ENCODE measurements around the gene TLE4.

The TLE4 gene

DNA sequence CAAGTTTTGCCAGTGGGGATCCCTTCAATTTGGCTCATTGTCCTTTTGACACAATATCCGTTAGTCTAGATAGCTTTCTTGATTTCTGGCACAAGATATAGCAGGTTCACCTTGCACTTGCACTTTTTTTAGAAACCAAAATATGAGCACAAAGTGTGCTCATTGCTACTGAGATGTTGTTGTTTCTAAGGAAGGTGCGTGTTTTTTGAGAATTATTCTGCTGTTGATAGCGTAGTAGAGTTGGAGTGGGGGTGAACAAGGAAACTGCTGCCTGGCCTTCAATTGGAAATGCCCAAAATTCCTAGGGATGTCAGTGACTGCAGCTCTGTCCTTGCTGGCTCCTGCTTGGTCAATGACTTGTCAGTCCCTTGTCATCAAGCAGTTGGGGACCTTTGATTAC lies 73.3 kb downstream of the TLE4 start:
- Histone ChIP-seq H3K14ac (ENCODE audit: low read length) (no peak overlapping the region), H4K8ac (ENCODE audit: low read depth, low read length) (no peak overlapping the region), H3K27ac (replicated peaks; ENCODE audit: low read length) (peak overlapping the region; percentile 32), H2BK12ac (ENCODE audit: low read length) (no peak overlapping the region), H3K4me2 (ENCODE audit: insufficient read depth, low read length, poor library complexity, severe bottlenecking) (no peak overlapping the region), H3K18ac (ENCODE audit: low read length) (no peak overlapping the region), H3K36me3 (replicated peaks in 1 of 2; ENCODE audit: control insufficient read depth in 2 of 2, insufficient read depth in 2 of 2, low read length in 2 of 2) (peaks cover 8 to 66% of the 10 kb centered on the region in 2 donors), H3K4me3 (ENCODE audit: low read length in 2 of 2) (no peak overlapping the region), H3K9me3 (replicated peaks in 1 of 2; ENCODE audit: control insufficient read depth in 2 of 2, insufficient read depth in 1 of 2, low read depth in 1 of 2, low read length in 2 of 2) (peaks cover 2 to 17% of the 10 kb centered on the region in 2 donors), H2AK5ac (ENCODE audit: low read depth, low read length) (no peak overlapping the region), H2BK15ac (ENCODE audit: low read length) (no peak overlapping the region), H3K27me3 (ENCODE audit: control insufficient read depth in 3 of 3, insufficient read depth in 3 of 3, low read depth in 1 of 3, low read length in 3 of 3) (no peaks in the 10 kb centered on the region), H2BK120ac (ENCODE audit: low read depth, low read length) (no peak overlapping the region), H2AFZ (ENCODE audit: low read length) (no peak overlapping the region), H3K23ac (ENCODE audit: low read depth, low read length, poor library complexity) (no peak overlapping the region), H3K9ac (ENCODE audit: low read depth, low read length, poor library complexity) (no peak overlapping the region), H3K4ac (ENCODE audit: low read length) (no peak overlapping the region), H4K91ac (ENCODE audit: low read depth, low read length, poor library complexity) (no peak overlapping the region), H3K4me1 (ENCODE audit: control insufficient read depth in 2 of 2, insufficient read depth in 1 of 2, low read depth in 1 of 2, low read length in 2 of 2) (peaks cover 17 to 20% of the 10 kb centered on the region in 2 donors), H2BK5ac (ENCODE audit: low read length) (no peak overlapping the region), H3K79me1 (ENCODE audit: low read depth, low read length) (no peaks in the 10 kb centered on the region)
- no CpG with 5 or more reads among the region's 3 CpGs for WGBS, 2 donors (ENCODE audit: extremely low coverage in 2 of 2, insufficient read length in 2 of 2, insufficient replicate concordance in 1 of 2)
- no peak for DNase-seq (ENCODE audit: low spot score)

DNA sequence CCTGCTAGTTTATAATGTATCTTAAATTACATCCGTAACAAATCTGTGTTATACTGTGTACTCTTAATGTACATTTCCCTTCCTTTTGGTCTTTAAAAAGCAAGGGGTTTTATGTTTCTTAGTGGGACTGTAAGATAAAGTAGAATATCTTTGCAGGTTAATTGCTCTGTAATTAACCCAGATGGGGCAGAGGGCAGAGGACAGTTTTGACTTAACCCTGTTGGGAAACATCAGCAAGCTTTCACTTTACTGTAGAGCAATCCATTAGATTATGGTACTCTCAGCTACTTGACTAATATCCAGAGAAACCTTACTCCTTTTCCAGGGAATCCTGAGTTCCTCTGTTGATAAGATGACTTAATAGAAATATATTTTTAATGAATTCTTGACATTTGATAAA lies 74.3 kb downstream of the TLE4 start:
- Histone ChIP-seq H3K36me3 (replicated peaks in 1 of 2; ENCODE audit: control insufficient read depth in 2 of 2, insufficient read depth in 2 of 2, low read length in 2 of 2) (peaks cover 8 to 69% of the 10 kb centered on the region in 2 donors), H2AFZ (ENCODE audit: low read length) (no peak overlapping the region), H2BK15ac (ENCODE audit: low read length) (no peak overlapping the region), H3K18ac (ENCODE audit: low read length) (no peak overlapping the region), H2AK5ac (ENCODE audit: low read depth, low read length) (no peak overlapping the region), H2BK5ac (ENCODE audit: low read length) (no peak overlapping the region), H3K14ac (ENCODE audit: low read length) (no peak overlapping the region), H3K27ac (replicated peaks; ENCODE audit: low read length) (no peak overlapping the region), H3K9ac (ENCODE audit: low read depth, low read length, poor library complexity) (no peak overlapping the region), H4K91ac (ENCODE audit: low read depth, low read length, poor library complexity) (no peak overlapping the region), H3K4ac (ENCODE audit: low read length) (no peak overlapping the region), H2BK120ac (ENCODE audit: low read depth, low read length) (no peak overlapping the region), H3K4me1 (ENCODE audit: control insufficient read depth in 2 of 2, insufficient read depth in 1 of 2, low read depth in 1 of 2, low read length in 2 of 2) (peaks cover 19 to 20% of the 10 kb centered on the region in 2 donors), H3K27me3 (ENCODE audit: control insufficient read depth in 3 of 3, insufficient read depth in 3 of 3, low read depth in 1 of 3, low read length in 3 of 3) (no peaks in the 10 kb centered on the region), H3K4me3 (ENCODE audit: low read length in 2 of 2) (no peak overlapping the region), H3K79me1 (ENCODE audit: low read depth, low read length) (peaks cover under 1% of the 10 kb centered on the region), H3K9me3 (replicated peaks in 1 of 2; ENCODE audit: control insufficient read depth in 2 of 2, insufficient read depth in 1 of 2, low read depth in 1 of 2, low read length in 2 of 2) (peaks cover 2 to 17% of the 10 kb centered on the region in 2 donors), H3K23ac (ENCODE audit: low read depth, low read length, poor library complexity) (no peak overlapping the region), H4K8ac (ENCODE audit: low read depth, low read length) (no peak overlapping the region), H3K4me2 (ENCODE audit: insufficient read depth, low read length, poor library complexity, severe bottlenecking) (no peak overlapping the region), H2BK12ac (ENCODE audit: low read length) (no peak overlapping the region)
- WGBS, 2 donors (ENCODE audit: extremely low coverage in 2 of 2, insufficient read length in 2 of 2, insufficient replicate concordance in 1 of 2) = no CpG with 5 or more reads among the region's 1 CpG
- no peak for DNase-seq (ENCODE audit: low spot score)

DNA sequence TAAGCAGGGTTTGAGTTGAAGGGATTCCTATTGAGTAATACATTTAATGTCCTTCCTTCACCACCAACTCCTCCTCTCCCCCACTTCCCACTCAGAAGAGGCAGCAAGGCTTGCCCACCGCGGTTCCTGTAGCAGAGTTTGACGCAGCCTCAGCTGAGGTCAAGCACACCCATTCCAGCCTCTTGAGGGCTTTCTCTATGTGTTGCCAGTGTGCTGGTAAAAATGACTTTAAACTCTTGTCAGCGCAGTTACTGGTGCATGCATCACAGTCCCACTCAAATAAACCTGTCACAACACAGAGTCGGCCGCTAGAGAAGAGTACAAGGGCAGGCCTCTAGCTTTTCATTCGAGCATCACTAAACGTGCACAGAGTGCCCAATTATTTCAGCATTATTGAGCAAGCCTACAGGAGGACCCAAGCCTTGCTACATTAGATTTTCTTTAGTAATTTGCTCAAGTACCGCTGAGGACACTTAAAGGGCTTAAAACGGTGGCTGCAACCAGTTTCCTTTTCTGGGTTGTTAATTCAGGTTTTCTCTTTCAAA lies 79.6 kb downstream of the TLE4 start:
- no peak overlapping the region for H4K91ac ChIP-seq (ENCODE audit: low read depth, low read length, poor library complexity)
- no peak for DNase-seq (ENCODE audit: low spot score)
- H3K4me1 ChIP-seq (ENCODE audit: control insufficient read depth in 2 of 2, insufficient read depth in 1 of 2, low read depth in 1 of 2, low read length in 2 of 2) = peaks cover 3 to 18% of the 10 kb centered on the region in 2 donors
- H2BK5ac ChIP-seq (ENCODE audit: low read length) = no peak overlapping the region
- peaks cover 6% of the 10 kb centered on the region for H3K79me1 ChIP-seq (ENCODE audit: low read depth, low read length)
- no peak overlapping the region for H3K4ac ChIP-seq (ENCODE audit: low read length)
- H3K4me3 ChIP-seq (ENCODE audit: low read length in 2 of 2) = no peak overlapping the region
- peaks cover 0 to 2% of the 10 kb centered on the region in 2 donors for H3K9me3 ChIP-seq (replicated peaks in 1 of 2; ENCODE audit: control insufficient read depth in 2 of 2, insufficient read depth in 1 of 2, low read depth in 1 of 2, low read length in 2 of 2)
- H2BK12ac ChIP-seq (ENCODE audit: low read length) = no peak overlapping the region
- H3K27me3 ChIP-seq (ENCODE audit: control insufficient read depth in 3 of 3, insufficient read depth in 3 of 3, low read depth in 1 of 3, low read length in 3 of 3) = no peaks in the 10 kb centered on the region
- peaks cover 6 to 82% of the 10 kb centered on the region in 2 donors for H3K36me3 ChIP-seq (replicated peaks in 1 of 2; ENCODE audit: control insufficient read depth in 2 of 2, insufficient read depth in 2 of 2, low read length in 2 of 2)
- no peak overlapping the region for H3K23ac ChIP-seq (ENCODE audit: low read depth, low read length, poor library complexity)
- no peak overlapping the region for H3K18ac ChIP-seq (ENCODE audit: low read length)
- H2AFZ ChIP-seq (ENCODE audit: low read length) = no peak overlapping the region
- peak overlapping the region; percentile 11 for H3K4me2 ChIP-seq (ENCODE audit: insufficient read depth, low read length, poor library complexity, severe bottlenecking)
- H3K9ac ChIP-seq (ENCODE audit: low read depth, low read length, poor library complexity) = peak overlapping the region; percentile 4
- H3K27ac ChIP-seq (replicated peaks; ENCODE audit: low read length) = peak overlapping the region; percentile 76
- no peak overlapping the region for H4K8ac ChIP-seq (ENCODE audit: low read depth, low read length)
- WGBS, 2 donors (ENCODE audit: extremely low coverage in 2 of 2, insufficient read length in 2 of 2, insufficient replicate concordance in 1 of 2) = no CpG with 5 or more reads among the region's 10 CpGs
- no peak overlapping the region for H3K14ac ChIP-seq (ENCODE audit: low read length)
- H2BK120ac ChIP-seq (ENCODE audit: low read depth, low read length) = no peak overlapping the region
- no peak overlapping the region for H2AK5ac ChIP-seq (ENCODE audit: low read depth, low read length)
- H2BK15ac ChIP-seq (ENCODE audit: low read length) = no peak overlapping the region

DNA sequence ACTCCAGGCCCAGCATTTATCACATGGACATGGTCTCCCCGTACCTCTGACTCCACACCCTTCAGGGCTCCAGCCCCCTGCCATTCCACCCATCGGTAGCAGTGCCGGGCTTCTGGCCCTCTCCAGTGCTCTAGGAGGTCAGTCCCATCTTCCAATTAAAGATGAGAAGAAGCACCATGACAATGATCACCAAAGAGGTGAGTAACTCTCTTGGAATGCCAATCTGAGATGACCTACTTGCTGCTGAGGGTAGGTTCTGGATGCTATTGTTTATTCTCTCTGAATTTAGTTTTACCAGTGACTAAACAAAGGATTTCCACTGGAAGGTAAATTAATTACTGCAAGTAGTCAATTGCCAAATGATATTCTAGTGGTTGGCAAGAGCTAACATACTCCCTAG lies 80.8 kb downstream of the TLE4 start:
- Histone ChIP-seq H3K14ac (ENCODE audit: low read length) (no peak overlapping the region), H3K4me1 (ENCODE audit: control insufficient read depth in 2 of 2, insufficient read depth in 1 of 2, low read depth in 1 of 2, low read length in 2 of 2) (peaks cover 3 to 24% of the 10 kb centered on the region in 2 donors), H3K36me3 (replicated peaks in 1 of 2; ENCODE audit: control insufficient read depth in 2 of 2, insufficient read depth in 2 of 2, low read length in 2 of 2) (peaks cover 6 to 94% of the 10 kb centered on the region in 2 donors), H4K8ac (ENCODE audit: low read depth, low read length) (no peak overlapping the region), H3K9me3 (replicated peaks in 1 of 2; ENCODE audit: control insufficient read depth in 2 of 2, insufficient read depth in 1 of 2, low read depth in 1 of 2, low read length in 2 of 2) (peaks cover 0 to 2% of the 10 kb centered on the region in 2 donors), H2BK5ac (ENCODE audit: low read length) (no peak overlapping the region), H2BK12ac (ENCODE audit: low read length) (no peak overlapping the region), H3K79me1 (ENCODE audit: low read depth, low read length) (peaks cover 6% of the 10 kb centered on the region), H3K9ac (ENCODE audit: low read depth, low read length, poor library complexity) (no peak overlapping the region), H3K4me3 (ENCODE audit: low read length in 2 of 2) (no peak overlapping the region), H3K4ac (ENCODE audit: low read length) (no peak overlapping the region), H3K27me3 (ENCODE audit: control insufficient read depth in 3 of 3, insufficient read depth in 3 of 3, low read depth in 1 of 3, low read length in 3 of 3) (no peaks in the 10 kb centered on the region), H3K23ac (ENCODE audit: low read depth, low read length, poor library complexity) (no peak overlapping the region), H3K18ac (ENCODE audit: low read length) (peak overlapping the region; percentile 69), H4K91ac (ENCODE audit: low read depth, low read length, poor library complexity) (no peak overlapping the region), H2BK120ac (ENCODE audit: low read depth, low read length) (no peak overlapping the region), H2AK5ac (ENCODE audit: low read depth, low read length) (no peak overlapping the region), H3K27ac (replicated peaks; ENCODE audit: low read length) (no peak overlapping the region), H2BK15ac (ENCODE audit: low read length) (no peak overlapping the region), H2AFZ (ENCODE audit: low read length) (no peak overlapping the region), H3K4me2 (ENCODE audit: insufficient read depth, low read length, poor library complexity, severe bottlenecking) (no peak overlapping the region)
- DNase-seq (ENCODE audit: low spot score) = no peak
- no CpG with 5 or more reads among the region's 3 CpGs for WGBS, 2 donors (ENCODE audit: extremely low coverage in 2 of 2, insufficient read length in 2 of 2, insufficient replicate concordance in 1 of 2)
